Gastrocnemius medialis (tissue), 4 donors: ENCODE data around the gene EVL.

Experiments
- CTCF ChIP-seq, 5 experiments: fragments of 450-650 bp in 3 of 5; fragments of 200-600 bp in 2 of 5; sonication (generic) in 2 of 5; IDR thresholded peaks in 4 of 5; conservative IDR thresholded peaks in 1 of 5; 1 replicate in 4 of 5; 2 replicates in 1 of 5; pipeline ENCODE4 v1.5.1; 2016 to 2019; ENCODE audit warnings: antibody characterized with exemption in 5 of 5, mild to moderate bottlenecking in 3 of 5, moderate library complexity in 3 of 5
- POLR2A ChIP-seq, 2 donors: fragments of 450-650 bp; IDR thresholded peaks; one replicate each; pipeline ENCODE4 v1.6.1; 2017; ENCODE audit warnings: antibody characterized with exemption in 2 of 2, mild to moderate bottlenecking in 2 of 2, moderate library complexity in 2 of 2

GRCh38 chr14:100034961-100035500, 30.2 kb upstream of the EVL start:
- TF ChIP-seq POLR2A (IDR thresholded peaks at IDR 0.05) (no peak), CTCF (IDR thresholded peaks at IDR 0.05 in 4 of 5, conservative IDR thresholded peaks at IDR 0.05 in 1 of 5) (no peak)
